LoVo (cell line): ENCODE data around the gene RGP1.

Source experiments
- DNase-seq: peaks from one replicate; pipeline ENCODE4 v3.0.0-alpha.2; 2016; ENCODE audit warnings: low spot score

The RGP1 gene

GRCh38 chr9:35723426-35723825 is 25.7 kb upstream of the RGP1 start:
- DNase-seq: no peak

- DNase-seq: no peak
Measured at GRCh38 chr9:35723908-35724307, 25.2 kb upstream of the RGP1 start.

DNA sequence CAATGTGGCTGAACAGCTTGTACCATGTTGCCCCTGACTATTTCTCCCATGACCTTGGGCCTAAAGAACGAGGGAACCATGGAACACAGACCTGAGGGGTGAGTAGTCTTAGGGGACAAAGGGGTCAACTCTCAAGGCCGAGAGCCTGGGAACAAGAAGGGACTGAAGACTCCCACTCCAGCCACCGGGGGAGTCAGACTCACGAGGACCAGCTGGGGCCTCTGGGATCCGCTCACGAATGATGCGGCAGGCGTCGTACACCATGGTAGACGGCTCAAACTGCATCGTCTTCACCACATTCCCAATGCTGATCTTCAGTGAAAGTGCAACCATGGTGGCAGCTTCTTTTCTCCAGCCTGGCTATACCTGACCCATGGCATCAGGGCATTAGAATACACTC is 23.7 kb upstream of the RGP1 start:
- no peak for DNase-seq

- DNase-seq: no peak
Measured at GRCh38 chr9:35726931-35727330, 22.2 kb upstream of the RGP1 start.

- no peak for DNase-seq
Measured at GRCh38 chr9:35727676-35728040, 21.4 kb upstream of the RGP1 start.

- DNase-seq: no peak
Measured at GRCh38 chr9:35728041-35728971, 20.8 kb upstream of the RGP1 start.

- DNase-seq: no peak
Measured at GRCh38 chr9:35729101-35729500, 20.0 kb upstream of the RGP1 start.

- peak; percentile 36 for DNase-seq
Measured at GRCh38 chr9:35729700-35730485, 19.2 kb upstream of the RGP1 start.

- DNase-seq: no peak
Measured at GRCh38 chr9:35730486-35730854, 18.6 kb upstream of the RGP1 start.

DNA sequence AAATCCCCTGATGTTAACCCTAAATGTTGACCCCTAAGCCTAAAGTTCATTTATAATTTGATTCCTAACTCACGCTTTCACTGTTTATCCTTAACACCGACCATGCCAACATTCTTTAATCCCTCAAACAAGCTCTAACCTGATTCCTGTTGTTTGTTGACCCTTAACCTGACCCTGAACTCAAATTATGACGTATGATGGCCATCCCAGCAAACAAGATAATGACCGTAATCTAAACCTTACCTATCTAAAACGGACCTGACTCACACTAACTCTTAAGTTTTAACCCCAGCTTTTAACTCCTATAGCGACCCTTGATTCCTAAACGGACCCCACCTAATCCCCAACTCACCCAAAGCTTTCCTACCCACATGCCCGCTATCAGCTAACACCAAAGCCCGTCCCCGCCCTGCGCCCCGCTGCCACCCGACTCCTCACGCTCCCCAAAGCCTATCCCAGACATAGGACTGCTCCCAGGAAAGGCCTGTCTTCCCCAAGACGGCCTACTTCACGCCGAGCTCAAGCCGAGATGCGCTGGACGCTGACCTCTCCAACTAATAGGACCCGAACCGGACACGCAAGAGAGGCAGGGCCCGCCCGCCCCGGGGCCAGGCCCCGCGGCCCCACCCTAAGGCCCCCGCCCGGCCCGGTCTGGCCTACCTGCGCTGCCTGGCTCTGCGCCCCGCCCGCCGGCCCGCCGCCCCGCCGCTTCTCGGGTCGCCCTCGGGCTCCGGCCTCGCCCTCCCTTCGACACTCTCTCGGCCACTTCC is 17.5 kb upstream of the RGP1 start:
- no peak for DNase-seq

- peak; percentile 97 for DNase-seq
Measured at GRCh38 chr9:35732185-35732799, 16.8 kb upstream of the RGP1 start, which contains the start of the genes CREB3 and TLN1. TSS of gene CREB3 (plus strand) at chr9:35732666. CDS start at chr9:35732773, 107 bp downstream. TSS of gene TLN1 (minus strand) at chr9:35732195. CDS start at chr9:35725694, 6,501 bp downstream.

- peak; percentile 57 for DNase-seq
Measured at GRCh38 chr9:35732800-35733541, 16.1 kb upstream of the RGP1 start.

DNA sequence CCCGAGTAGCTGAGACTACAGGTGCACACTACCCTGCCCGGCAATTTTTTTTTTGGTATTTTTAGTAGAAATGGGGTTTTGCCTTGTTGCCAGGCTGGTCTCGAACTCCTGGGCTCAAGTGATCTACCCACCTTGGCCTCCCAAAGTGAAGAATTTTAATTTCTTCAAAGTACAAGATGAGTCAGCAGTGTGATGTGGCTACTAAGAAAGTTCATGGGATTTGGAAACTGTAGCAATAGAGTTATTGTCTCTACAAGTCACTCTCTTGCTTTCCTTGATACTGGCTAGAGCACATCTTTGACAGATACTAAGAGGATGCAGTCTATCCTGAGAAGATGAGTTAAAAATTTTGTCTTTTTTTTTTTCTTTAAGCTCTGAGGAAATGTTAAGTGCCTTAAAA is 15.0 kb upstream of the RGP1 start:
- DNase-seq: no peak

DNA sequence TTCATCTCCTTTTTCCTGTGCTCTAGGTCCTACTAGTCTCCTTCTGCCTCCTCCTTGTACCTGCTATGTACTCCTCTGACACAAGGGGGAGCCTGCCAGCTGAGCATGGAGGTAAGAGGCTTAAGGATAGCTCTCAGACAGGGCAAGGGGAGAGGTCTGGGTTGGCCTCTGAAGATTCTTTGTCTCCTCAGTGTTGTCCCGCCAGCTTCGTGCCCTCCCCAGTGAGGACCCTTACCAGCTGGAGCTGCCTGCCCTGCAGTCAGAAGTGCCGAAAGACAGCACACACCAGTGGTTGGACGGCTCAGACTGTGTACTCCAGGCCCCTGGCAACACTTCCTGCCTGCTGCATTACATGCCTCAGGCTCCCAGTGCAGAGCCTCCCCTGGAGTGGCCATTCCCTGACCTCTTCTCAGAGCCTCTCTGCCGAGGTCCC is 12.9 kb upstream of the RGP1 start:
- peak; percentile 56 for DNase-seq

DNA sequence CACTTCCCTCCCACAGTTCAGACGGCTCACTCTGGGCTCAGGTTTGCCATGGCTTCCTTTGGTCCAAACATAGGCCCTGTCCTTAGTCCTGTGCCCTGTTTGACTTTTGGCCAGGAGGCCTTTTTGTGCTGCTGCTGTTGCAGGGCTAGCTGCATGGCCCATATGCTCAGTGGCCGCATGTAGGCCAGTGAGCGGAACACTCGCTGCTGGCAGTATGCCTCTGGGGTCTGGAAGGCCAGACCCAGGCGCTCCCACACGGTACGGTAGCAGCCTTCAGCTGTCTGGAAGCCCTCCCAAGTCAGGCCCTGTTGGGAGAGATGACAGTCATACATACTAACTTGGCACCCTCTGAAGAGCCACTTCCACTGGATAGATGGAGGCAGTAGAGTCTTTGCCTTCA is 11.9 kb upstream of the RGP1 start:
- DNase-seq: no peak

- DNase-seq: no peak
Measured at GRCh38 chr9:35738186-35738585, 10.9 kb upstream of the RGP1 start.

DNA sequence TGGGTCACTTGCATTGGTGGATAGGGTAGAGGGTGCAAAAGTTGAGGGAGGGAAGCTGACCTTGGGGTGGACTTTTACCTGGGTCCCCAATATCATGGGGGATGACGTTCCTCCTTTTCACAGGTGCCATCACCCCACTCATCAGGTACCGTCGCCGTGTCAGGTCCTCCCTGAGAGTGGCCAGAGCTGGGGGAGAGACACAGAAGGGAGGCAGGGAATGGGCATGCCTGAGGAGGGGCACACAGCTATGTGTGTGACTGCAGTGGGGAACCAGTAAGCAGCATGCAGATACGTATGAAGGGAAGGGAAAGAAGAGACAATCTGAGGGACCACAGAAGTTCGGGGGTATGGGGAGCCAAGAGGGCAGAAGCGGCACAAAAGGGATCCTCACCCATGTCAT is 10.2 kb upstream of the RGP1 start:
- no peak for DNase-seq

GRCh38 chr9:35740243-35740642 is 8.8 kb upstream of the RGP1 start:
- no peak for DNase-seq

DNA sequence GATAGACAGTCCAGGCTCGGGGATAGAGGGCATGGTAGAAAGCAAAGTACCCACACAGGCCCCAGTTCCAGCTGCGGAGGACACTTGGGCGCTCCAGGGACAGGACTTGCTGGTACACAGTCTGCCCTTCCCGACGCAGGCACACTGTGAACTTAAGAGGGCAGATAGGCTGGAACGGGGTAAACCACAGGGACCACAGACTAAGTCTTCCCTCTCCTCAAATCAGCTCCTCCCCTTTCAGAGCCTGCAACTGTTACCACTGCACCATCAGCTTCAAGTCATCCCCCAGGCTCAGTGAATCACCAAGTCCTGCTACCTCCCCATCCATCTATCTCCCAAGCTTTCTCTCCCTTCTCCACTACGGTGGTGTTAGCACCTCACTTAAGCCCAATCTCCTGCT is 7.3 kb upstream of the RGP1 start:
- DNase-seq: no peak

GRCh38 chr9:35743452-35743851 is 5.6 kb upstream of the RGP1 start:
- DNase-seq: no peak

GRCh38 chr9:35743880-35744518 is 5.1 kb upstream of the RGP1 start:
- no peak for DNase-seq
